GM12892 (cell line): Measurements from ENCODE around the gene HLA-B.

Source experiments
- POLR2A ChIP-seq: IDR thresholded peaks from 2 replicates; pipeline ENCODE4 v1.6.1; 2011; ENCODE audit warnings: low read depth, low read length, control low read depth
- POLR2AphosphoS5 ChIP-seq: IDR thresholded peaks from 2 replicates; pipeline ENCODE4 v1.6.1; 2011; ENCODE audit warnings: low read depth, low read length, control low read depth

DNA sequence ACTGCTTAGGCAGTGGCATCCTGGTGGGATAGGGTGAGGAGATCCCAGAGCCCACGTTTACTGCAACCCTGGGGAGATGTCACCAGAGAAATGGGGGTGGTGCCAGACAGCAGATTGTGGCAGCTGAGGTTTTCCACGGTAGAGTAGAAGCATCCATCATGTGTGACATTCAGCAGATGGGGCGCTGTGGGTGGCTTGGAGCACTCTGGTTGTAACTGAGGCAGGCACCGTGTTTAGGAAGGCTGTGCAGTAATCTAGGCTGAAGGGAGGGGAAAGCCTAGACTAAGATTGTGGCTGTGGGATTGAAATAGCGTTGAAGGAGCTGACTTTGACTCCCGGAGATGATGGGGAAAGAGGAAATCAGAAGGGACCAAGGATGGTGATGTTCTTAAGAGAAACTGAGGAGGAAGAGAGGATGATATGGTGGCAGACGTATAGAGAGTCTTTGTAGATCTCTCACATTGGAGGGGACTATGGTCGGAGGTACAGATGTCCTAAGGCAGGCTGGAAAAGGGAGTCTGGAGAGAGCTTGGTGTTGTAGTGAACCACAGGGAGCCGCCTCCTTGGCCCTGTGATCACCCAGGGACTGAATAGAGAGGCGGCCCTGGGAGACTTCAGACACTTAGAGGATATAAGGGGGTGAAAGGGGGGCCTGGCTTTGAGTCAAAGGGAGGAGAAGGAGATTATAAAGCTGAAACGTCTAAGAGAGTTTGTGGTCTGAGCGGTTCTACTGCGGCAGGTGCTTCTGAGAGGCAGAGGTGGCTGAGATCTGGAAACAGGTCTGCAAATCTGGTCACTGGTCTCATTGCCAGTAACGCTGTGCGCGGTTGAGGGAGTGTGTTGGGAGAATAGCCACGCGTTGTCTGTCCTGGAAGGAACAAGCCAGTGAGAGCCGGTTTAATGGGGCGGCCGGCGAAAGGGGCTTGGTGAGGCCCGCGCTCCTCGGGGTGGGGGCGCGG, 45.6 kb upstream of the HLA-B start:
- TF ChIP-seq POLR2AphosphoS5: no peak
- TF ChIP-seq POLR2A: no peak
